Measurements from ENCODE around the gene TFAP2C. TPM values are rescaled to one million over a fixed set of nuclear protein-coding genes. Genes with fewer than 3 reads are reported as not detected.

The TFAP2C gene
- total and polyA plus RNA-seq, 9 of the 15 experiments (the other 6 are each of a cell fraction or from before 2014, with no cell fraction given), result 0.03 to 0.04 TPM; not detected in 7

GRCh38 chr20:56631990-56632327 is 2.9 kb downstream of the TFAP2C start (continued):
- TF ChIP-seq FOXP4 (CRISPR knock-in tag; IDR thresholded peaks at IDR 0.05; ENCODE audit: borderline replicate concordance), result no peak
- TF ChIP-seq ZNF668 (CRISPR knock-in tag; IDR thresholded peaks at IDR 0.05), result no peak
- TF ChIP-seq NR3C1 (CRISPR knock-in tag; IDR thresholded peaks at IDR 0.05), result no peak
- no peak for TF ChIP-seq NCOA2 (IDR thresholded peaks at IDR 0.05; ENCODE audit: partially characterized antibody in 2 of 2)
- no peak for TF ChIP-seq FOXM1 (IDR thresholded peaks at IDR 0.05; ENCODE audit: low read depth)
- TF ChIP-seq FOXM1 (CRISPR knock-in tag; IDR thresholded peaks at IDR 0.05; ENCODE audit: low read depth), result no peak

DNA sequence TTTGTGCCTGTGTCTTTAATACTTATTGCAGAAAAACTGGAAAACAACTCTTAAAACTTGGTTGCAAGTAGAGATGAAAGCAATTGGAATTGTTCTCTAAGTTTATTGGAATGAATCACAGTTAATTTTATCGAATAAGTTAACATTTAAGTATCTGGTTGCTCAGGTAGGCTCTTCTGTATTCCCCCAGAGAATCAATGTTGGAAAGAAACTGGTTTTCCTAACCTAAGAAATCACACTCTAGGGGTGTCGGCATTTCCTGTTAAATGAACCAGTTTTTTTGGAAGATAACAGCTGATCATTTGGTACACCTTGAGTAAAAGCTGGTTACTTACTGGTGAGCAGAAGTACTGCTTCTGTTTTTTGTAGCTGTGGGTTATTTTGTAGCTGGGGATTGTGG is 5.2 kb downstream of the TFAP2C start:
- H3K4me3 ChIP-seq, result no peak overlapping the region
- no peaks in the 10 kb centered on the region for H3K9me3 ChIP-seq (replicated peaks; ENCODE audit: control insufficient read depth, insufficient read depth, low read depth, low read length)
- FAIRE-seq (peak; percentile 19), DNase-seq (ENCODE audit: extremely low read depth in 1 of 4, low spot score in 3 of 4) (no peak), ATAC-seq (no peak)
- H3K36me3 ChIP-seq (ENCODE audit: control insufficient read depth, insufficient read depth, low read length), result no peaks in the 10 kb centered on the region
- H3K4me2 ChIP-seq (ENCODE audit: insufficient read depth, low read length), result no peak overlapping the region
- H4K20me1 ChIP-seq (replicated peaks; ENCODE audit: control insufficient read depth, insufficient read depth, low read length), result no peaks in the 10 kb centered on the region
- peaks cover 2% of the 10 kb centered on the region for H3K9me1 ChIP-seq (ENCODE audit: control insufficient read depth, insufficient read depth, low read length)
- H2AFZ ChIP-seq (ENCODE audit: low read depth, low read length), result no peak overlapping the region
- no TSS peak for BruUV-seq (replicated peaks)
- H3K27ac ChIP-seq (ENCODE audit: extremely low read depth, low read depth, low read length), result no peak overlapping the region
- H3K27me3 ChIP-seq (ENCODE audit: control insufficient read depth in 2 of 2, insufficient read depth in 2 of 2, low read length in 2 of 2), result peaks cover 45 to 49% of the 10 kb centered on the region in 2 experiments; a peak in 4 of 5 replicates
- H3K4me1 ChIP-seq (replicated peaks in 1 of 2; ENCODE audit: control insufficient read depth in 2 of 2, insufficient read depth in 2 of 2, low read length in 2 of 2), result peaks cover 0 to 17% of the 10 kb centered on the region in 2 experiments; a peak in 2 of 5 replicates
- TF ChIP-seq ZNF668 (CRISPR knock-in tag; IDR thresholded peaks at IDR 0.05), result no peak
- no peak for TF ChIP-seq ZEB2 (IDR thresholded peaks at IDR 0.05)
- in situ Hi-C loops (cut with MboI), result no loop called here
- CTCF ChIA-PET (ENCODE audit: low intra/inter-chr PET ratio), result no interaction called here
- intact Hi-C loops (cut with micrococcal nuclease), result no loop called here
- no peak overlapping the region for H3K9ac ChIP-seq (ENCODE audit: insufficient read depth in 1 of 2, low read depth in 2 of 2, low read length in 2 of 2)
- 0% methylated on average over 2 of the region's 2 CpGs for WGBS (ENCODE audit: insufficient coverage, low coverage, missing lambda C conversion rate)
- H3K79me2 ChIP-seq (ENCODE audit: control insufficient read depth, insufficient read depth, low read length), result no peaks in the 10 kb centered on the region
- POLR2A ChIA-PET, result no interaction called here

Data from K562 (cell line).